HepG2 (cell line): ENCODE measurements around the gene NEURL4. TPM values are rescaled to one million over a fixed set of nuclear protein-coding genes. Genes with fewer than 3 reads are reported as not detected.

Source experiments
- ATAC-seq: fragments of 200-7000 bp; cut with Tn5 transposase; 3 replicates; pipeline ENCODE4 v1.9.1; 2020; ENCODE audit warnings: mild to moderate bottlenecking, moderate library complexity
- BruUV-seq: library from RNA; stranded (reverse); fragments of 400-500 nt; replicated peaks from 2 replicates; lab custom pipeline; 2021; lab: Mats Ljungman, UMichigan
- CTCF ChIA-PET: fragments of 300-600 bp; formaldehyde crosslinking; extraction: SDS; loops from one replicate; lab custom pipeline; 2021; ENCODE audit warnings: low total read pairs, inconsistent platforms, low intra/inter-chr PET ratio; lab: Yijun Ruan, JAX
- POLR2A ChIA-PET: fragments of 350-600 bp; sonication (Branson Sonifier 250); formaldehyde crosslinking; loops from one replicate; lab custom pipeline; 2020; ENCODE audit warnings: antibody characterized with exemption, inconsistent platforms; lab: Yijun Ruan, JAX
- DNase-seq: peaks from one replicate; pipeline ENCODE4 v3.0.0-alpha.2; 2015; ENCODE audit warnings: low spot score
- FAIRE-seq: peaks from 3 replicates; lab custom pipeline; 2011; peaks lifted over from hg19 to GRCh38; lab: Jason Lieb, UNC
- H2AFZ ChIP-seq: one replicate; pipeline ENCODE4 v1.6.1; 2011; ENCODE audit warnings: low read length, inconsistent platforms
- H3K27ac ChIP-seq: fragments of 300-600 bp; 3 replicates; pipeline ENCODE4 v1.8.0; 2011; ENCODE audit warnings: mixed run types, mild to moderate bottlenecking, mixed read lengths, low read length, inconsistent platforms; ENCODE audit not compliant: insufficient read depth; ENCODE audit errors: extremely low read length
- H3K27me3 ChIP-seq, 2 experiments: fragments of 200-600 bp in 1 of 2; 2 replicates in 1 of 2; 3 replicates in 1 of 2; pipeline versions ENCODE4 v1.6.0 to v1.8.0; 2011; ENCODE audit warnings: low read length in 2 of 2, mild to moderate bottlenecking in 2 of 2, moderate library complexity in 2 of 2, inconsistent platforms in 1 of 2; ENCODE audit not compliant: insufficient read depth in 2 of 2, control insufficient read depth in 1 of 2
- H3K36me3 ChIP-seq, 2 experiments: fragments of 200-600 bp in 1 of 2; replicated peaks in 1 of 2; 2 replicates in 1 of 2; 3 replicates in 1 of 2; pipeline versions ENCODE4 v1.5.1 to v1.8.0; 2011; ENCODE audit warnings: low read length in 2 of 2, inconsistent platforms in 1 of 2; ENCODE audit not compliant: insufficient read depth in 2 of 2, control insufficient read depth in 1 of 2
- H3K4me1 ChIP-seq: 2 replicates; pipeline ENCODE4 v1.5.1; 2012; ENCODE audit warnings: low read length, inconsistent platforms; ENCODE audit not compliant: insufficient read depth
- H3K4me2 ChIP-seq: 2 replicates; pipeline ENCODE4 v1.6.0; 2011; ENCODE audit warnings: low read depth, low read length, inconsistent platforms
- H3K4me3 ChIP-seq, 3 experiments: fragments of 200-600 bp in 1 of 3; sonication (generic), shearing (Covaris generic) in 1 of 3; replicated peaks in 1 of 3; 2 replicates each; pipeline ENCODE4 v1.5.1; 2011 to 2016; ENCODE audit warnings: low read length in 3 of 3, inconsistent platforms in 2 of 3, low read depth in 2 of 3, mild to moderate bottlenecking in 2 of 3, control low read depth in 1 of 3, mixed read lengths in 1 of 3; ENCODE audit not compliant: insufficient read depth in 1 of 3
- H3K79me2 ChIP-seq: one replicate; pipeline ENCODE4 v1.6.1; 2011; ENCODE audit warnings: low read length, inconsistent platforms; ENCODE audit not compliant: insufficient read depth
- H3K9ac ChIP-seq: 2 replicates; pipeline ENCODE4 v1.6.0; 2011; ENCODE audit warnings: mild to moderate bottlenecking, low read depth, low read length, inconsistent platforms; ENCODE audit not compliant: insufficient read depth
- H3K9me3 ChIP-seq: 2 replicates; pipeline ENCODE4 v1.5.1; 2012; ENCODE audit warnings: mild to moderate bottlenecking, low read length
- H4K20me1 ChIP-seq: 2 replicates; pipeline ENCODE4 v1.6.0; 2011; ENCODE audit warnings: inconsistent platforms, mild to moderate bottlenecking, low read length, moderate library complexity; ENCODE audit not compliant: insufficient read depth
- ELF3 ChIP-seq: IDR thresholded peaks from 2 replicates; pipeline ENCODE4 v1.6.1; 2016; ENCODE audit warnings: missing genetic modification reagents, missing compliant biosample characterization
- ETV5 ChIP-seq: IDR thresholded peaks from 2 replicates; pipeline ENCODE4 v1.6.1; 2018; ENCODE audit warnings: missing biosample characterization, missing genetic modification reagents, inconsistent platforms, borderline replicate concordance
- GATAD2A ChIP-seq: IDR thresholded peaks from 2 replicates; pipeline ENCODE4 v1.6.1; 2016
- HMGXB4 ChIP-seq, 2 experiments: sonication (generic) in 1 of 2; formaldehyde crosslinking in 1 of 2; IDR thresholded peaks; 2 replicates each; pipeline versions ENCODE4 v1.4.0 to v1.6.1; 2018 to 2020; ENCODE audit warnings: missing genetic modification reagents in 2 of 2, borderline replicate concordance in 1 of 2, low read depth in 1 of 2, mild to moderate bottlenecking in 1 of 2, missing biosample characterization in 1 of 2
- HNF4A ChIP-seq: sonication (generic); formaldehyde crosslinking; IDR thresholded peaks from 2 replicates; pipeline ENCODE4 v1.4.0; 2020; ENCODE audit warnings: missing genetic modification reagents
- KAT8 ChIP-seq: IDR thresholded peaks from 2 replicates; pipeline ENCODE4 v1.6.1; 2016; ENCODE audit warnings: missing genetic modification reagents, missing compliant biosample characterization
- MED1 ChIP-seq: sonication (generic); formaldehyde crosslinking; IDR thresholded peaks from 2 replicates; pipeline ENCODE4 v1.4.0; 2020; ENCODE audit warnings: missing genetic modification reagents
- PAXIP1 ChIP-seq: sonication (generic); formaldehyde crosslinking; conservative IDR thresholded peaks from 2 replicates; pipeline ENCODE4 v1.4.0; 2020; ENCODE audit warnings: mild to moderate bottlenecking, missing genetic modification reagents, moderate library complexity
- SAP130 ChIP-seq: IDR thresholded peaks from 2 replicates; pipeline ENCODE4 v1.6.1; 2016; ENCODE audit warnings: low read depth
- SNAPC5 ChIP-seq: sonication (generic); formaldehyde crosslinking; IDR thresholded peaks from 2 replicates; pipeline ENCODE4 v1.8.1; 2023; ENCODE audit warnings: mild to moderate bottlenecking, missing genetic modification reagents, borderline replicate concordance
- SRSF9 ChIP-seq: fragments of 200-400 bp; formaldehyde crosslinking; IDR thresholded peaks from 2 replicates; pipeline ENCODE4 v1.6.1; 2018; ENCODE audit warnings: borderline replicate concordance, mild to moderate bottlenecking, low read depth, low read length; ENCODE audit not compliant: insufficient read depth, poor library complexity, severe bottlenecking
- TAF1 ChIP-seq: sonication (generic); formaldehyde crosslinking; IDR thresholded peaks from 2 replicates; pipeline ENCODE4 v1.4.0; 2020; ENCODE audit warnings: missing genetic modification reagents
- TBX2 ChIP-seq: sonication (generic); formaldehyde crosslinking; IDR thresholded peaks from 2 replicates; pipeline ENCODE4 v1.5.0; 2020; ENCODE audit warnings: missing genetic modification reagents, mild to moderate bottlenecking, borderline replicate concordance
- TOE1 ChIP-seq: sonication (generic); formaldehyde crosslinking; IDR thresholded peaks from 2 replicates; pipeline ENCODE4 v1.4.0; 2020; ENCODE audit warnings: mild to moderate bottlenecking, missing genetic modification reagents
- ZFYVE20 ChIP-seq: sonication (generic); formaldehyde crosslinking; IDR thresholded peaks from 2 replicates; pipeline ENCODE4 v1.8.0; 2023; ENCODE audit warnings: low read depth, mild to moderate bottlenecking, moderate library complexity, missing genetic modification reagents, borderline replicate concordance
- ZKSCAN8 ChIP-seq: IDR thresholded peaks from 2 replicates; pipeline ENCODE4 v1.6.1; 2016; ENCODE audit warnings: borderline replicate concordance, missing genetic modification reagents, missing compliant biosample characterization
- ZNF264 ChIP-seq: sonication (generic); formaldehyde crosslinking; IDR thresholded peaks from 2 replicates; pipeline ENCODE4 v1.4.0; 2020; ENCODE audit warnings: missing genetic modification reagents
- ZSCAN21 ChIP-seq: sonication (generic); formaldehyde crosslinking; IDR thresholded peaks from 2 replicates; pipeline ENCODE4 v1.8.0; 2022; ENCODE audit warnings: mild to moderate bottlenecking, missing genetic modification reagents, moderate library complexity, borderline replicate concordance
- WGBS: methylation state at CpG from one replicate; pipeline ENCODE4 v1.1.6; 2017; ENCODE audit warnings: low lambda C conversion rate; 5-methylcytosine and 5-hydroxymethylcytosine counted together
- in situ Hi-C: cut with HindIII; loops from 2 replicates; pipeline ENCODE4 v1.10.0; 2017; ENCODE audit warnings: low pct_unique_long_range_greater_than_20kb; ENCODE audit not compliant: extremely low pct_ligation_motif_present
- intact Hi-C: fragments of 100-400 bp; cut with micrococcal nuclease; formaldehyde crosslinking; loops from one replicate; pipeline ENCODE4 v1.10.0; 2022; ENCODE audit not compliant: unreplicated experiment
- polyA plus RNA-seq, 8 experiments: library from polyadenylated mRNA; depleted of rRNA in 3 of 8; stranded (reverse) in 7 of 8; unstranded in 1 of 8; fragments of >200 nt; fragmentation: Illumina TruSeq in 4 of 8; extraction: Trizol in 4 of 8; gene quantifications; 2 replicates each; pipeline versions ENCODE4 v1.2.1 to v1.2.3, GENCODE V29; 2011 to 2016; ENCODE audit warnings: low read depth in 4 of 8, missing spikeins in 1 of 8, mixed read lengths in 1 of 8; ENCODE audit not compliant: insufficient read depth in 1 of 8
- total RNA-seq, 5 experiments: library from RNA; depleted of rRNA; stranded (reverse); fragments of >200 nt; fragmentation: Illumina TruSeq; extraction: Trizol; gene quantifications; 2 replicates each; pipeline ENCODE4 v1.2.3, GENCODE V29; 2016; ENCODE audit warnings: low read depth in 1 of 5

NEURL4 gene
- total and polyA plus RNA-seq, 2 of the 13 experiments (the other 11 are each of a cell fraction or from before 2014, with no cell fraction given): 14.8 to 15.7 TPM

GRCh38 chr17:7280519-7281073 lies 48.5 kb downstream of the NEURL4 start (continued):
- 0 out of 2 replicates have a peak, but pooled peaks have one; percentile 44 for TF ChIP-seq TBX2 (CRISPR knock-in tag)

- no TSS peak for BruUV-seq
- FAIRE-seq: no peak
- CTCF ChIA-PET: interaction anchor here (2.9 kb wide), 1 partner anchor 17 kb away, joined by 43 read pairs; no protein-coding TSS in a partner anchor
- Histone ChIP-seq H3K9ac (no peak overlapping the region), H3K4me2 (peak overlapping the region; percentile 56), H3K4me1 (peaks cover 38% of the 10 kb centered on the region), H3K36me3 (peaks cover 2 to 4% of the 10 kb centered on the region in 2 experiments; a peak in 2 of 5 replicates), H3K9me3 (no peaks in the 10 kb centered on the region), H2AFZ (no peak overlapping the region), H3K27ac (no peak overlapping the region), H4K20me1 (no peaks in the 10 kb centered on the region), H3K4me3 (no peak overlapping the region), H3K79me2 (no peaks in the 10 kb centered on the region), H3K27me3 (no peaks in the 10 kb centered on the region)
- intact Hi-C loops (no loop called here), in situ Hi-C loops (no loop called here)
- WGBS: 15% methylated on average over 8 of the region's 8 CpGs
- POLR2A ChIA-PET: interaction anchor here (0.7 to 1.5 kb wide), 2 partner anchors 17 to 28 kb away, joined by 3 to 6 read pairs; partner anchors contain the start of gene CTDNEP1
- ATAC-seq: no peak
- no peak for DNase-seq
- TF ChIP-seq SRSF9 (no peak), GATAD2A (0 out of 2 replicates have a peak, but pooled peaks have one; percentile 15), ZKSCAN8 (CRISPR knock-in tag) (no peak), KAT8 (no peak), PAXIP1 (CRISPR knock-in tag) (0 out of 2 replicates have a peak, but pooled peaks have one; percentile 22), SNAPC5 (CRISPR knock-in tag) (no peak), HNF4A (CRISPR knock-in tag) (peak; percentile 25), ZFYVE20 (CRISPR knock-in tag) (no peak), MED1 (CRISPR knock-in tag) (no peak), HMGXB4 (CRISPR knock-in tag; IDR thresholded peaks at IDR 0.05; ENCODE audit: borderline replicate concordance in 1 of 2, low read depth in 1 of 2) (no peak), ZSCAN21 (CRISPR knock-in tag) (no peak), ZNF264 (CRISPR knock-in tag) (no peak), SAP130 (CRISPR knock-in tag) (0 out of 2 replicates have a peak, but pooled peaks have one; percentile 24), TOE1 (CRISPR knock-in tag) (no peak), TAF1 (CRISPR knock-in tag) (no peak), ETV5 (CRISPR knock-in tag) (peak; percentile 41; the same call in 1 of the 2 replicates), ELF3 (CRISPR knock-in tag) (peak; percentile 43; the same call in 1 of the 2 replicates)
Observed at GRCh38 chr17:7279448-7279847, 49.7 kb downstream of the NEURL4 start.
